ENCODE measurements around the gene THRAP3. TPM values are rescaled to one million over a fixed set of nuclear protein-coding genes. Genes with fewer than 3 reads are reported as not detected.

THRAP3 gene
- total RNA-seq, 1 donor from 2014 or later, result 161 TPM

DNA sequence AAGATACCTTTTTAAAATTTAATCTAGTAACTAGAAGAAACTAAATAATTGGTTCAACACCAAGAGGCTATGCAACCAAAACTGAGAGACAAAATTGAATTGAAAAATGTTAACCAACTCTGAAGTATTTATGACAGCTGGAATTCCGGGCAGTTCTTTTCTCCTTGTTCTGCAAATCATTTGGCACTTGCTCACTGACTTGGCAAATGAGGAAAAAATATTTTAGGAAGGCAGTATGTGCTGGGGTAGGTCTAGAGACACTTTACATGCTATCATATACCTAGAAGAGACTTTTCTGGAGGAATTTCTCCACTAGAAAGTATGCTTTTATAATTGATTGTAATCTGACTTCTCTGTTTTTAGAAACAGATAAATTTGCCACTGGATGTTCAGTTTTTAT is 59.8 kb downstream of the THRAP3 start:
- no peaks in the 10 kb centered on the region for H3K9me3 Mint-ChIP-seq
- H3K4me3 Mint-ChIP-seq, result no peak overlapping the region
- H3K4me1 Mint-ChIP-seq, result peaks cover 30% of the 10 kb centered on the region
- H3K27ac Mint-ChIP-seq, result no peak overlapping the region
- H3K27me3 Mint-ChIP-seq, result no peaks in the 10 kb centered on the region
- intact Hi-C loops (cut with micrococcal nuclease), result loop anchor here (2.0 to 5.0 kb wide), 2 partner anchors 77 to 185 kb away; no protein-coding TSS in a partner anchor
- DNase-seq, result no peak
- peaks cover 52% of the 10 kb centered on the region for H3K36me3 Mint-ChIP-seq (ENCODE audit: low read depth)

DNA sequence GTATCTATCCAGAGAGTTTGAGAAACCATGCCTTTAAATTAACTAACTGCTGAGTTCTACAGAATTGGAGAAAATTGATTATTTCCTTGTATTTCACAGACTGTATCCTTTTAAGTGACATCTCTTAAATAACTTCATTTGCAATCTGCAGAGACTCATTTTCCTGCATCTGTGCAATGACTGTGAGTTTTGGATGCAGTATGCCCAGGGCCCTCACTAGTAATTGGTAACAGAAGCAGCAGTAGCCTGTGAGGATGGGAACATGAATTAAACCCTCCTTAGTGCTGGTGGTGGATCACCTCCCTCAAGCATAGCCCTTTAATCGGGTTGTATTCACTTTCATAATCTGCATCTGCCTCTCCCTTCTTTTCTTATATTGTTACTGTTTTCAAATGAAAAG is 60.3 kb downstream of the THRAP3 start:
- H3K4me1 Mint-ChIP-seq, result peaks cover 27% of the 10 kb centered on the region
- DNase-seq, result no peak
- peak overlapping the region; percentile 20 for H3K27ac Mint-ChIP-seq
- no peak overlapping the region for H3K4me3 Mint-ChIP-seq
- H3K9me3 Mint-ChIP-seq, result no peaks in the 10 kb centered on the region
- no peaks in the 10 kb centered on the region for H3K27me3 Mint-ChIP-seq
- peaks cover 53% of the 10 kb centered on the region for H3K36me3 Mint-ChIP-seq (ENCODE audit: low read depth)
- intact Hi-C loops (cut with micrococcal nuclease), result loop anchor here (2.0 to 5.0 kb wide), 2 partner anchors 77 to 186 kb away; no protein-coding TSS in a partner anchor

DNA sequence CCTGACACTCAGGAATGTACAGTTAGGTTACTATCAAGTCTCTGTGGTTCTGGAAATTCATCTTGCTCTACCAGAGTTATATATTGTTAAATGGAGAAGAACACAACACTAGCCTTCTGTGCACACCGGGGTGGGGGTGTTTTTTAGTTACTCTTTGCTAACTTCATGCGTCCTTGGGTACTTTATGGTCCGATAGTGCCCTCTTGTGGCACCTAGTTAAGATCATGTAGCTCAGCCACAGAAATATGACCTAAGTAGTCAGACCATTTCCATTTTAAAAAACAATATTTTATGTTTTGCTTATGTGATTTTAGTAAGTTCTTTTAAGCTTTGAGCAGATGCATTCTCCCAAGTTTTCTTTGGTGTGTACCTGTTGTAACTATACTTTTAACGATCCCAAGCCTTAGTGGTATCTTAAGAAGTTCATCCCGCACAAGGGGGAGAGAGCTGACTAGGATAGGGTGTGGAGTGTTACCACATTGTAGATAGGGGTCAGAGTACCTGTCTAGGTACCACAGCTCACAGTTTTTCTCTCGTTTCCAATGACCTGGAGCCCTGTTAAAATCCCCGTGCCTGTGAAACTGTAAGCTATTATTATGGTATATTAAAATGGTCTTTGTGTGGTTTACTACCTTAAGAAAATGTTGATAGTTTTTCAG is 61.3 kb downstream of the THRAP3 start:
- peak; percentile 90 for DNase-seq
- intact Hi-C loops (cut with micrococcal nuclease), result loop anchor here (1.0 to 5.0 kb wide), 3 partner anchors 63 to 187 kb away; partner anchors contain the start of genes THRAP3 and TRAPPC3
- Mint-ChIP-seq H3K4me1 (peaks cover 18% of the 10 kb centered on the region), H3K27me3 (no peaks in the 10 kb centered on the region), H3K9me3 (no peaks in the 10 kb centered on the region), H3K27ac (peak overlapping the region; percentile 34), H3K4me3 (no peak overlapping the region), H3K36me3 (ENCODE audit: low read depth) (peaks cover 60% of the 10 kb centered on the region)

DNA sequence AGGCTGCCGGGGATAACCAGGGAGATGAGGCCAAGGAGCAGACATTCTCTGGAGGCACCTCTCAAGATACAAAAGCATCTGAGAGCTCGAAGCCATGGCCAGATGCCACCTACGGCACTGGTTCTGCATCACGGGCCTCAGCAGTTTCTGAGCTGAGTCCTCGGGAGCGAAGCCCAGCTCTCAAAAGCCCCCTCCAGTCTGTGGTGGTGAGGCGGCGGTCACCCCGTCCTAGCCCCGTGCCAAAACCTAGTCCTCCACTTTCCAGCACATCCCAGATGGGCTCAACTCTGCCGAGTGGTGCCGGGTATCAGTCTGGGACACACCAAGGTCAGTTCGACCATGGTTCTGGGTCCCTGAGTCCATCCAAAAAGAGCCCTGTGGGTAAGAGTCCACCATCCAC is 62.6 kb downstream of the THRAP3 start:
- intact Hi-C loops (cut with micrococcal nuclease), result loop anchor here (5.0 kb wide), 1 partner anchor 65 kb away; the partner anchor contains the start of gene THRAP3
- no peak for DNase-seq
- H3K4me1 Mint-ChIP-seq, result peaks cover 15% of the 10 kb centered on the region
- no peaks in the 10 kb centered on the region for H3K27me3 Mint-ChIP-seq
- H3K4me3 Mint-ChIP-seq, result no peak overlapping the region
- H3K9me3 Mint-ChIP-seq, result no peaks in the 10 kb centered on the region
- H3K27ac Mint-ChIP-seq, result no peak overlapping the region
- H3K36me3 Mint-ChIP-seq (ENCODE audit: low read depth), result peaks cover 64% of the 10 kb centered on the region

DNA sequence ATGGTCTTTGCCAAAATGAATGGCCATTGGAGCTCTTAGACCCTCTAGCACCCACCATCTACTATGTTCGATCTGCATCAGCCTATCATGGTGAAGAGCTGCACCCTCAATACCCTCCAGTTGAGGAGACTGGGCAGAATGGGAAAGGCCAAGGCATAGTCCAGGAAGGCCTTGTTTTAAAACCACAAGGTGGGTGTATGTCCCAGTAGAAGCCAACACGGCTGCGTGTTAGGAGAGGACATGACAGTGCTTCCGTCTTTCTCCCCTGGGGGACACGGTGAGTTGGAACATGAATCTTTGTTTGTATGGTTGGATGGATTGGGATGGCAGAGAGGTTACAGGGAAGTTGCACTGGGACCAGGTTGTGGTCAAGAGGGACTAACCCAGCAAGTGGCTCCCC is 63.4 kb downstream of the THRAP3 start:
- peaks cover 67% of the 10 kb centered on the region for H3K36me3 Mint-ChIP-seq (ENCODE audit: low read depth)
- peaks cover 13% of the 10 kb centered on the region for H3K4me1 Mint-ChIP-seq
- H3K4me3 Mint-ChIP-seq, result no peak overlapping the region
- no peak for DNase-seq
- no peaks in the 10 kb centered on the region for H3K27me3 Mint-ChIP-seq
- intact Hi-C loops (cut with micrococcal nuclease), result loop anchor here (5.0 kb wide), 1 partner anchor 65 kb away; the partner anchor contains the start of gene THRAP3
- H3K27ac Mint-ChIP-seq, result peak overlapping the region; percentile 25
- no peaks in the 10 kb centered on the region for H3K9me3 Mint-ChIP-seq

DNA sequence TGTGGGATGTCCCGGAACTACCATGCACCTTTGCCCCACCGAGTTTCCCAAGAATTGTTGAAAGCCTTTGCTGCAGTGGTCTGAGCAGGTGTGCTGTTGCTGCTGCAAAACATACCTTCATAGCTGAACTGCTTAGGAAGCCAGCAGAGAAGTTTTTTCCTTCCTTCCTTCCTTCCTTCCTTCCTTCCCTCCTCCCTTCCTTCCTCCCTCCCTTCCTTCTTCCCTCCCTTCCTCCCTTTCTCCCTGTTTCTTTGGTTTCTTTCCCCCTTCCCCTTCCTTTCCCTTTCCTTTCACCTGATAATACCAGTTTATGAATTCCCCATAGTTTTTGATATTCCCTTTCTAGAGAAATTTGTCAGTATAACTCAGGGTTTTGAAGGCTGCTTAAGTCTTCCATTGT is 71.1 kb downstream of the THRAP3 start:
- Mint-ChIP-seq H3K9me3 (no peaks in the 10 kb centered on the region), H3K27ac (peak overlapping the region; percentile 5), H3K4me1 (peaks cover 13% of the 10 kb centered on the region), H3K27me3 (no peaks in the 10 kb centered on the region), H3K4me3 (no peak overlapping the region), H3K36me3 (ENCODE audit: low read depth) (peaks cover 66% of the 10 kb centered on the region)
- no peak for DNase-seq
- intact Hi-C loops (cut with micrococcal nuclease), result no loop called here

DNA sequence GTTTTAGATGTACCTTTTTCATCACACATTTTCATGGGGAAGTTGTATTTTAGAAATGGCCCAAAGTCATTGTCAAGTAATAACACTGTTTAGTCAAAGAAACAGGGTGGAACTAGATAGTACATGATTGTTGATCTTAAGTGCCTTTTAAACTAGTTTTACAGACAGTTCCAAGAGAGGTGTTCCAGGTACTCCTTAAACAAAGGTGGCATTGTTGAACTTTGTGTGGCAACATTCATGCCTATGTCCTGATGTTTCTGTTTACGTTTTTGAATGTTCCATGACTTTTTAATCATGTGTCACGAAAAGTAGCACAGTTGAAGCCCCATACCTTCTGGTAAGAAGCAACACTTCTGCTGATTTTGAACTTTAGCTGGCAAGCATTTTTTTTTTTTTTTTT is 72.8 kb downstream of the THRAP3 start:
- Mint-ChIP-seq H3K36me3 (ENCODE audit: low read depth) (peaks cover 69% of the 10 kb centered on the region), H3K27ac (no peak overlapping the region), H3K4me3 (no peak overlapping the region), H3K4me1 (peaks cover 21% of the 10 kb centered on the region), H3K9me3 (no peaks in the 10 kb centered on the region), H3K27me3 (no peaks in the 10 kb centered on the region)
- intact Hi-C loops (cut with micrococcal nuclease), result no loop called here
- no peak for DNase-seq

DNA sequence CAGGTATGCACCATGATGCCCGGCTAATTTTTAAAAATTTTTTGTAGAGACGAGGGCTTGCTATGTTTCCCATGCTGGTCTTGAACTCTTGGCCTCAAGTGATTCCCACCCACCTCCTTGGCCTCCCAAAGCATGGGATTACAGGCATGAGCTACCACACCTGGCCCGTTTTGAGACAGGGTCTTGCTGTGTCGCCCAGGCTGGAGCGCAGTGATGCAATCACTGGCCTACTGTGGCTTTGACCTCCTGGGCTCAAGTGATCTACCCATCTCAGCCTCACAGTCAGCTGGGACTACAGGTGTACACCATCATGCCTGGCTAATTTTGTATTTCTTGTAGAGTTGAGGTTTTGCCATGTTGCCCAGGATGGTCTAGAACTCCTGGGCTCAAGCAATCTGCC is 74.4 kb downstream of the THRAP3 start:
- H3K27ac Mint-ChIP-seq, result peak overlapping the region; percentile 66
- peaks cover 70% of the 10 kb centered on the region for H3K36me3 Mint-ChIP-seq (ENCODE audit: low read depth)
- H3K4me1 Mint-ChIP-seq, result peaks cover 29% of the 10 kb centered on the region

DNA sequence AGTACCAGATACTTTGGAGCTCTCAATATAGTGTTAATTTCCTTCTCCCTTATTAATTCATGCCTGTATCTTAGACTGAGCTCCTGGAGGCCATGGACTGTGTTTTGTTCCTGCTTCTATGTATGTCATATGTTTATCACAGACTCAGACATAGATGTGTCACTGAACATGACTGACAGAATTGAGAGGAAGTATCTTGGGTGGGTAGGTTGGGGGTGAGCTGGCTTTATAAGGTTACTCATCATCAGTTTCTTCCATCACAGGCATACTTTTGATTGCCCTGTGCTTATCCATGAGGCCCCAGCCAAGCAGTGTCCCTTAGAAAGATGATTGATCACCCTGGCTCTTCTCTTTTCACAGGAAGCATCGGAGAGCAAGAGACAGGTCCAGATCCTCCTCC is 76.3 kb downstream of the THRAP3 start:
- H3K4me1 Mint-ChIP-seq, result peaks cover 39% of the 10 kb centered on the region
- H3K9me3 Mint-ChIP-seq, result no peaks in the 10 kb centered on the region
- intact Hi-C loops (cut with micrococcal nuclease), result no loop called here
- peaks cover 69% of the 10 kb centered on the region for H3K36me3 Mint-ChIP-seq (ENCODE audit: low read depth)
- no peak for DNase-seq
- H3K27ac Mint-ChIP-seq, result peak overlapping the region; percentile 91
- H3K4me3 Mint-ChIP-seq, result peak overlapping the region; percentile 27
- no peaks in the 10 kb centered on the region for H3K27me3 Mint-ChIP-seq

More for the DNA sequence above, 74.4 kb downstream of the THRAP3 start:
- Mint-ChIP-seq H3K9me3 (no peaks in the 10 kb centered on the region), H3K4me3 (no peak overlapping the region), H3K27me3 (no peaks in the 10 kb centered on the region)
- intact Hi-C loops (cut with micrococcal nuclease), result no loop called here
- no peak for DNase-seq

DNA sequence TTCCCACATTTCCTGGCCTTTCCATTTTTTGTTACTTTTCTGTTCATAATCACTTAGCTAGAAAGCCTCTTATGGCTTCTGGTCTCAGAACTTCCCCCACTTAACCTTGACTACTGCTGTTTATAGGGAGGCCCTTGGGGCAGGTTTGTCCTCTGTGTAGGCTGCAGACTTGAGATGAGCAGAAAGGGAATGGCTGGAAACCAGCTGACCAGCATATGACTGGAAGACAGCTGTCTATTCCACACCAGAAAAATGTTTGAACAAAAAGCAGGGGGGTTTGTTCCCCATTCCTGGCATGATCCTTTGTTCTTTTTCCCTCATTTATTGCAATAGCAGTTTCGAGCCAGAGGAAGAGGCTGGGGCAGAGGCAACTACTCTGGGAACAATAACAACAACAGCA is 77.0 kb downstream of the THRAP3 start:
- intact Hi-C loops (cut with micrococcal nuclease), result no loop called here
- Mint-ChIP-seq H3K27me3 (no peaks in the 10 kb centered on the region), H3K36me3 (ENCODE audit: low read depth) (peaks cover 64% of the 10 kb centered on the region), H3K27ac (peak overlapping the region; percentile 91), H3K4me1 (peaks cover 43% of the 10 kb centered on the region), H3K4me3 (no peak overlapping the region), H3K9me3 (no peaks in the 10 kb centered on the region)
- DNase-seq, result no peak

DNA sequence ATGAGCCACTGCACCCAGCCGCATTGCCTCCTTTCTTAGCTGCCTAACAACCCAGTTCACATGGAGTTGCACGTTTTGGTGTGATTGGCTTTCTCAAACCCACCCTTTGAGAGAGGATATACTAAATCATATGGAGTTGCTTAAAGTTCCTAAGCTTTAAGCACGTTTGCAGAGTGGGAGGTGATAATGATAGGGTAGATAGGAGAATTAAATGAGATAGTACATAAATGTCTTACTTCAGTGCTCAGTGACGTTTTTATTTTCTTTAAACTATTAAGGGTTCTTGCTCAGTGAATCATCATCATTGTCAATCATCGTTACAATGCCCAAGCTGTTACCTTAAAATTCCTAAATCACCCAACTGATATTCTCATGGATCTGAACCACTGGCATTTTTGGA is 79.0 kb downstream of the THRAP3 start:
- peak overlapping the region; percentile 79 for H3K27ac Mint-ChIP-seq
- DNase-seq, result no peak
- intact Hi-C loops (cut with micrococcal nuclease), result no loop called here
- peaks cover 56% of the 10 kb centered on the region for H3K36me3 Mint-ChIP-seq (ENCODE audit: low read depth)
- peaks cover 51% of the 10 kb centered on the region for H3K4me1 Mint-ChIP-seq
- no peaks in the 10 kb centered on the region for H3K9me3 Mint-ChIP-seq
- no peaks in the 10 kb centered on the region for H3K27me3 Mint-ChIP-seq
- H3K4me3 Mint-ChIP-seq, result no peak overlapping the region

DNA sequence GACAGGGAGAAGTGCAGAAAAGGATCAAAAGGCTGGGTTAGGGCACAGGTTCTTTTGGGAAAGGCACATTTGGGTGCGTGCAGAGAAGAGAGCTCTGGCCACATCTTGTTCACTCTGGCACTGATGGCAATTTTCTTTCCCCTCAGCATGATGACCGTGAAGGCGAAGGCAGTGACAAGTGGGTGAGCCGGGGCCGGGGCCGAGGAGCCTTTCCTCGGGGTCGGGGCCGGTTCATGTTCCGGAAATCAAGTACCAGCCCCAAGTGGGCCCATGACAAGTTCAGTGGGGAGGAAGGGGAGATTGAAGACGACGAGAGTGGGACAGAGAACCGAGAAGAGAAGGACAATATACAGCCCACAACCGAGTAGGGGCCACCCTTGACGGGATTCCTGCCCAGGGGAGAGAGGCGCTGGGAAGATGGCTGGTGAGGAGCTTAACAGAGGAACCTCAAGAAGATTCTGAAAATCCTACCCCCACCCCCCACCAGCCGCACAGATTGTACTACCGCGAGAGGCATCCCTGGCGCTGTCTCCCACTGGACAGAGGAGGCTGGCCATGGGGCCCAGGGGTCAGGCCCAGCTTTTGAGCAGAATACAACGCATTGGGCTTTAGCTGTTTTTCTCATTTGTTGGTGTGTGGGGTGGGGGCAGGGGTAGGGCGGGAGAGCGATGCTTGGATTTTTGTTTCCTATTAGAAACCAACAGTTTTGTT is 79.6 kb downstream of the THRAP3 start:
- Mint-ChIP-seq H3K36me3 (ENCODE audit: low read depth) (peaks cover 56% of the 10 kb centered on the region), H3K27me3 (no peaks in the 10 kb centered on the region), H3K27ac (peak overlapping the region; percentile 79), H3K9me3 (no peaks in the 10 kb centered on the region), H3K4me3 (no peak overlapping the region), H3K4me1 (peaks cover 54% of the 10 kb centered on the region)
- intact Hi-C loops (cut with micrococcal nuclease), result no loop called here
- DNase-seq, result no peak

DNA sequence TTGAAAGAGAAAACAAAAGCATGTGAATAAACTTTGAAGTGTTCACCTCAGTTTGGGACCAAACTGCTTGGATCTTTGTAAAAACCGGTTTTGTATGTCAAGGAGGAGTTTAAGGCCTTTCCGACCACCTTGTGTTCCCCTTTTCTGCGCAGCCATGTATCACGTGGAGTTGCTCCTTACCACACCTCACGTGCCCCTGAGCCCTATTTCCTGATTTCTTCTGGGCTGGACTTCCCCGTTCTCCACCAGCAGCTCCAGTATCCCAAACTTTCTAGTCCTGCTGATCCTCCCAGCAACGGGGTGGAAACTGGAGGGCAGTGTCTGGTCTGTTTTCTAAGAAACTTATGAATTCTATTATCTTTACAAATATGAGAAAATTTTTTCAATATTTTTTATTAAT is 80.3 kb downstream of the THRAP3 start:
- Mint-ChIP-seq H3K36me3 (ENCODE audit: low read depth) (peaks cover 56% of the 10 kb centered on the region), H3K4me1 (peaks cover 54% of the 10 kb centered on the region), H3K9me3 (no peaks in the 10 kb centered on the region), H3K27me3 (no peaks in the 10 kb centered on the region), H3K4me3 (no peak overlapping the region), H3K27ac (peak overlapping the region; percentile 70)
- intact Hi-C loops (cut with micrococcal nuclease), result no loop called here
- no peak for DNase-seq
